Loucy (cell line): ENCODE results near the gene BTBD6.

Experiments used
- EZH2phosphoT487 ChIP-seq: fragments of 200-600 bp; IDR thresholded peaks from 2 replicates; pipeline ENCODE4 v1.6.1; 2018; ENCODE audit warnings: antibody characterized with exemption, mild to moderate bottlenecking, moderate library complexity, borderline replicate concordance
- TF ChIP-seq, protein P1 (sequence below): fragments of 200-600 bp; sonication (generic); conservative IDR thresholded peaks from 2 replicates; pipeline ENCODE4 v1.5.1; 2014; ENCODE audit warnings: mild to moderate bottlenecking, antibody characterized with exemption, low read length

GRCh38 chr14:105247715-105248367 lies 492 bp upstream of the BTBD6 start:
- TF ChIP-seq EZH2phosphoT487, result no peak
- TF ChIP-seq, protein P1, sequence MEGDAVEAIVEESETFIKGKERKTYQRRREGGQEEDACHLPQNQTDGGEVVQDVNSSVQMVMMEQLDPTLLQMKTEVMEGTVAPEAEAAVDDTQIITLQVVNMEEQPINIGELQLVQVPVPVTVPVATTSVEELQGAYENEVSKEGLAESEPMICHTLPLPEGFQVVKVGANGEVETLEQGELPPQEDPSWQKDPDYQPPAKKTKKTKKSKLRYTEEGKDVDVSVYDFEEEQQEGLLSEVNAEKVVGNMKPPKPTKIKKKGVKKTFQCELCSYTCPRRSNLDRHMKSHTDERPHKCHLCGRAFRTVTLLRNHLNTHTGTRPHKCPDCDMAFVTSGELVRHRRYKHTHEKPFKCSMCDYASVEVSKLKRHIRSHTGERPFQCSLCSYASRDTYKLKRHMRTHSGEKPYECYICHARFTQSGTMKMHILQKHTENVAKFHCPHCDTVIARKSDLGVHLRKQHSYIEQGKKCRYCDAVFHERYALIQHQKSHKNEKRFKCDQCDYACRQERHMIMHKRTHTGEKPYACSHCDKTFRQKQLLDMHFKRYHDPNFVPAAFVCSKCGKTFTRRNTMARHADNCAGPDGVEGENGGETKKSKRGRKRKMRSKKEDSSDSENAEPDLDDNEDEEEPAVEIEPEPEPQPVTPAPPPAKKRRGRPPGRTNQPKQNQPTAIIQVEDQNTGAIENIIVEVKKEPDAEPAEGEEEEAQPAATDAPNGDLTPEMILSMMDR, result no peak
